Kidney tubule cell (primary cell): ENCODE measurements around the gene CTSH.

Experiments
- DNase-seq: peaks from one replicate; pipeline ENCODE4 v3.0.0-alpha.2; 2018; ENCODE audit warnings: low spot score

Gene CTSH

GRCh38 chr15:78977591-78978347 lies 32.9 kb upstream of the CTSH start:
- DNase-seq, result no peak

DNA sequence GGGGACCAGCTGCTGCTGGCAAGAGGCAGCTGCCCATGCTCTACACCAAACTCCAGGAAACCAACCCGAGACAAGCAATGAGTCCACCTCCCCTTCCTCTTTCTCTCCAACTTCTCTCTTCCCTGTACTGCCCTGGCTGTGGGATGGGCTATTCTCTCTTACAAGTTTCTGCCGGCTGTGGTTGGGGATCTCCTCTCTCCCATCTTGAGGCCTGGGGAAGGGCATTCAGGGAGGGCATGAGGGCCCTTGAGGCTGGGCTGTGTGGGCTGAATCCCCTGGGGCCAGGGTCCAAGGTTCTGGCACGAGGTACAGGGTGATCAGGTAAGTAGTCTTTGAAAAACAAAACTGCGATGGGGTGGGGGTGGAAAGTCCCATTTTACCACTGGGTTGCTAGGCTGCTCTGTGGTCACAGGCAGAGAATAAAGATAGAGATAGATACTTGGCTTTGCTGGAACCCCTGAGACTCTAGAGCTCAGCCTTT lies 32.3 kb upstream of the CTSH start:
- DNase-seq, result no peak

DNA sequence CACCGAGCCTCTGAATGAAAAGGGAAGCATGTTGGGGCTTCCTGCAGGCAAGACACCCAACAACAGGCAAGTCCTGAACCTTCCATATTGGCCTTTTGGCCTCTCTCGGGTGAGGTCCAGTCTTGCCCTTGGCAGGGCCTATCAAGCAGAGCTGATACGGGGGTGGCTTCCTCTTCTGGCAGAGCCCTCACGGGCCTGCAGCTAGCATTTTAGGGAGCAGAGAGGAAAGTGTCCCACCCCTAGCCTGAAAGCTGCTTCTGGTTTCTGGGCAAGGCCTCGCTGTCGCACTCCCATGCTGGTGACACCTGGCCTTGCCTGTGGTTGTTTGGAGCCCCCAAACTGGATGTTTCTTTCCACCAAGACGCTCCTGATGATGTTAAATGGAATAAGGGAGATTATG lies 31.8 kb upstream of the CTSH start:
- DNase-seq, result no peak

DNA sequence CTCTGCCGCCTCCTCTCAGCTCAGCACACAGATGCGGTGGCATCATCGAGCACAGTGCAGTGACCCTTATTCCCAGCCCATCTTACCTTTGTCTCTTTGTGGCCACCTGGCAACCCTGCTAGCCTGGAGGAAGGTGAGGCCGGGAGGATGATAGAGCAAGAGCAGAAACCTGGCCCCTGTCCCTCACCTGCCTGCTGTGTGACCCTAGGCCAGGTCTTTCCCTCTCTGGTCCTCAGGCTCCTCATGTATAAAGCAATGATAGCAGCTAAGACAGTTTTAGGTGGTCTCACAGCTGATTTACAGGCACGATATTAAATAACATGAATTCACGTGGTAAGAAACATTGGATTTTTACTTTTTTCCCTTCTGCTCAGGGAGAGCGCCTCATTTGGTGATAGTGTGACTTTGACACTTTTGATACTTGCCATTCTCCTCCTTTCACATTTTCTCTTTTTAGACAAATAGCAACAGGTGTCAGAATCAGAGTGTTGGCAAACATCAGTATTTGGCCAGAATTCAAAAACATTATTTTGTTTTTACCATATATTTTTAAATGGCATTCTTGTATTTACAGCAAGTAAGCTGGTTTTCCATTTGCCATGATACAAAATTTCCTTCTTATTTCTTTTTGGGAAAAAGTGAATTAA lies 29.5 kb upstream of the CTSH start:
- DNase-seq, result no peak

GRCh38 chr15:78969687-78970349 lies 25.0 kb upstream of the CTSH start:
- no peak for DNase-seq

DNA sequence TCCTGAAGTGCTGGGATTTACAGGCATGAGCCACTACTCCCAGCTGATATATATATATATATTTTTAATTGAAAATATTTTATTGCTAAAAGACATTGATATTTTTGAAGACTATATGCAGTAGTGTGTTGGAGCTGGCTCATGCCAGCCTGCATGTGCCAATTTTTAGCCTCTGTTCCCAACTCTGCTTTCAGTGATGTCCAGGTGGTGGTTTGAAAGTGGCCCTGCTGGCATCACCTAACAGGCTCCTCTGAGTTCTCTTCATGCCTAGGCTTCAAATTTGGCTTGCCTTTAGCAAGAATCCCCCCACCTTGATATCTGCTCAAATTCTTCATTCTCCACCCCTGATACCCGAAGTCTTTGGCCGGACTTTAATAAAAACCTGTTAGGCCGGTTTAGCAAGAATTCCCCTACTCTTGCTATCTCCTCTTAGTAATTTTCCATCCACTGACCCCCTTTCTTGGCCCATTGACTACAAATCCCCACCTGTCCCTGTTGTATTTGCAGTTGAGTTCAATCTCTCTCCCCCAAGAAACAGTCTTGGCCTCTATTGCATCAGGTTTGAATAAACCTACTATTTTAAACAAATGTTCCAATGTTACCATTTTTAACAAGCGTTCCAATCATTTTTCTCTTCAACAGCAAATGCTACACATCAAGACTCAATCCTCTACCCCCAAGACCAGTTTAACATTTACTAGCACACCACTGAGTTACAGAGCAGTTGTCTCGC lies 23.9 kb upstream of the CTSH start:
- no peak for DNase-seq

GRCh38 chr15:78968114-78968513 lies 23.3 kb upstream of the CTSH start:
- no peak for DNase-seq

- no peak for DNase-seq
Measured at GRCh38 chr15:78960308-78960707, 15.5 kb upstream of the CTSH start.

DNA sequence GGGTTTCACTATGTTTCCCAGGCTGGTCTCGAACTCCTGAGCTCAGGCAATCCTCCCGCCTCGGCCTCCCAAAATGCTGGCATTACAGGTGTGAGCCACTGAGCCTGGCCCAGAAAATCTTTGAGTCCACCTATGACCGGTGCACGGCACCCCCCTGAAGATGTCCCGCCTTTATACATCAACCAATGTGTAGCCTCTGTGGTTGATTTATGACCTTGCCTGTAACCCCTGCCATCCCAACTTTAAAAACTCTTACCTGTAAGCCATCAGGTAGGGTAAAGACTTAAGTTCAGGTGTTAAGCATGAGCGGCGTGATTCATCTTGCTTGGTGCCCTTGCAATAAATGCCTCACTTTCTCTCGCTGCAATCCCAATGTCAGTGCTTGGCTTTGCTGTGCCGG lies 14.5 kb upstream of the CTSH start:
- DNase-seq, result no peak

GRCh38 chr15:78957416-78958093 lies 12.7 kb upstream of the CTSH start:
- no peak for DNase-seq

DNA sequence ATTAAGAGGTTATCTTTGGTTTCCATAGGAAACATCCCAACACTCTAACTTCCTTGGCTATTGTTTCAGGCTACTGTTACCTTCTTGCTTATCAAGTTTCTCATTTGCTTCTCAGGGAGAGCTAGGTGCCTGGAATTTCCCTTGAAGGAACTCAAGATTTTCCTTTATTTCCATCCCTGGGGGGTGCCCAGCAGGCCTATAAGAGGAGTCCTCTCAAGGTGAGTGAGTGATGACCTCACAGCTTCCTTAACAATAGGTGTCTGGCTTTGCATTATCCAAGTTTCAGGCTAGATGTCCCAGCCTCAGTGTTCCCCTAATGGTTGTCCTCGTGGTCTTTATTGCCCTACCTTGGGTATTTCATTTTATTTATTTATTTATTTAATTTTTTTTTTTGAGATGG lies 12.1 kb upstream of the CTSH start:
- peak; percentile 7 for DNase-seq

DNA sequence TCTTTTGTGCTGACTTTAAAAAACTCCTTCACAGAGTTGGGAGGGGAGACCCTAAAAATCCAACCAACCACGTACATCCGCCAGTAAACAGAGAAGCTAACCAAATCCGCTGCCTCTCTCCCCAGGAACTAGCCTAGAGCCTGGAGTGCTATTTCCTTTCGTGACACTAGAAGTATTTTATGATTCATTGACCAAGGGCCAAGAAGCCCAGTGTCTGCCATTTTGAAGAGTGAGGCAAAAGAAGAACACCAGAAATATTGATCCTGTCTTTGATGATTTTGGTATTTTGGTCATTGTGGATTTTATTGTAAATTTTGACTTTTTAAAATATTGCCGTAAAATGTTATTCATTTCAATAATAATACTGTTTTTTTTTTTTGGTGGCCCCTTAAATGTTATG lies 10.5 kb upstream of the CTSH start:
- DNase-seq, result no peak

DNA sequence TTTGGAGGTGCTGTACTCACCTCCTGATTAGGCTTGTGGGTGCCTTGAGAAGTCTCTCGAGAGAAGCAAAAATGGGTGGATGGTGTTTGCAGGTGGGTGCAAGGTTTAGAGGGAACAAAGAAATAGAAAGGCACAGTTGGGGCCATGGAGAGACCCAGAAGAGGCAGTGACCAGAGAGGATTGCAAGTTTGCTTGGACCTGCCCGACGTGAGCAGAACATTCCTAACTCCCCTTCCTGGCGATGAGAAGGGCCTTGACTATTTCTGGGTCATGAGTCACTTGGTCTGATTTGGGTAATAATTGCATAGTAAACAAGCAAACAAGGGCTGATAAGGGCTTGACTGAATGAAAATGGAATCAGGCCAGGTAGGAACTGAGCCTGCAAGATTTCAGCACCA lies 7.0 kb upstream of the CTSH start:
- peak; percentile 75 for DNase-seq

- DNase-seq, result peak; percentile 81
Measured at GRCh38 chr15:78950902-78951840, 6.3 kb upstream of the CTSH start.

GRCh38 chr15:78950343-78950742 lies 5.5 kb upstream of the CTSH start:
- DNase-seq, result no peak

DNA sequence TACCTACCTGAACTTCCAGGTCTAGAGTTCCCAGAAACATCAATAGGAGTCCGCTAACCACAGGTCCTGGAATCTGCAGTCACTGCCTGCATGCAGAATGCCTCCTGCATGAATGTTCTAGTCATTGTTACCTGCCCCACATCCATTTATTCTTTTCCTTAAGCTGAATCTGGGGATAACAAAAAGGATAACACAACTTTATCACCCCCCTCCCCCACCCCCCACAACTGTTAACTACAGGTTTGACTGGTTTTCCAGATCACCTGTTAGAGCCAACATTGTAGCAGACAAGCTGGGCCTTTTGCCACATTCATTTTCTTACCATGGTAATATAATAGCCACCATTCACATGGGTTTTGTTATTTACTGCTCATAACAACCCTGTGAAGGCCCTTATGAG lies 4.6 kb upstream of the CTSH start:
- DNase-seq, result peak; percentile 25

GRCh38 chr15:78947506-78947905 lies 2.7 kb upstream of the CTSH start:
- DNase-seq, result no peak

DNA sequence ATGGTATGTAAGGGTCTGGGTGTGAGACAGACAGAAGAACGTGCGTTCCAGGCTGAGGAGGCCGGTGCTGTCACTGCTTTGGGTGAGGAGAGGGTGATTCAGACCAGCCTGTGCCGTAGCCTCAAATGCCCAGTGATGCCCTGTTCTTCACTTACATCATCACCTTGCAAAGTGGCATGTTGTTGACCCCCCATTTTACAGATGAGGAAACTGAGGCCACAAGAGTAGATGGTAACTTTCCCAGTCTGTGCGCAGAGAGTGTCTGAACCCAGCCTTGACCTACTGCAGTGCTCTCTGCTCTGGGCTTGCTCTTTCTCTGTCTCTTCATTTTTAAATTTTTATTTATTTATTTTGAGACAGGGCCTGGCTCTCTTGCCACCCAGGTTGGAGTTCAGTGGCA lies 1.6 kb upstream of the CTSH start:
- no peak for DNase-seq

DNA sequence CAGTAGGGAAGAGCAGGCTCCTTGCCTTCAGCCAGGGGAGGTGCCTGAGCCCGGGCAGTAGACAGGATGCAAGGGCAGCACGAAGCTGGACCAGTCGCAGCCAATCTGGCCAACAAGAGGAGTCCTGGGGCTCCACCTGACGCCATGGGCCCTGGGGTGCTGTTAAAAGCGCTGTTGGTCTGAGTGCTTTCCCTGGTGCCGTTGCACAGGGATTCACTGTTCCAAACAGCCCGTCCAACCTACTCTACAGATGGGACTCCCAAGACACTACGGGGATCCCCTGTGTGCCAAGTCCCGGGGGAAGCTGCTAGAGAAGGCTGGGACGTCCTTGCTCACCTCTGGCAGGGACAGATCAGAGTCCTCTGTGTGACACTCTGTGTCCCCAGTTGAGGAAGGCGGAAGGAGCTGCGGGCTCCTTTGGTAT lies 632 bp downstream of the CTSH start:
- DNase-seq, result peak; percentile 43

- peak; percentile 32 for DNase-seq
Measured at GRCh38 chr15:78943692-78944091, 1.2 kb downstream of the CTSH start.

DNA sequence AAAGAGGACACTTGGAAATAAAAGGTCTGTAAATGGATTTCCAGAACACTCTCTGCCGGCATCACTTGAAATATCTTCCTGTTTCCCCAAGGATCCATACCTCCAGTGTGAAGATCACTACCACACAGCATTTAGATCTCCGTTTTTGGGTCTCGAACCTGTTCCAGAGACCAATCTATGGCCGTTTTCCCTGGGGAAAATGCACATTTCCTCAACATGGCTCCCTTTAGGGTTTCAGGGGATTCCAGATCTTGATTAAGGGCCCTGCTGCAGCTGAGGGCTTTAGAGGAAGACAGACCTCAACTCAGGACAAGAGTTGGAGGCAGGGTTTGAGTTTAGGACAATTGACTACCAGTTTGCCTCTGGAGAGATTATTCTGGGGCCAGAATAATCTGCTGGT lies 2.1 kb downstream of the CTSH start:
- DNase-seq, result no peak
